WI38 (cell line): ENCODE data around the gene DSCAML1.

Experiments
- H3K4me3 ChIP-seq: 2 replicates; pipeline ENCODE4 v1.5.1; 2011; ENCODE audit warnings: low read depth, mild to moderate bottlenecking, control low read depth, low read length
- CTCF ChIP-seq: IDR thresholded peaks from 2 replicates; pipeline ENCODE4 v1.5.1; 2012; ENCODE audit warnings: low read depth, mild to moderate bottlenecking, control low read depth, low read length

The DSCAML1 gene

GRCh38 chr11:117518455-117518854 lies 278.6 kb downstream of the DSCAML1 start:
- TF ChIP-seq CTCF, result no peak
- H3K4me3 ChIP-seq, result no peak overlapping the region

- no peak for TF ChIP-seq CTCF
These were observed 279.9 kb downstream of the DSCAML1 start for GRCh38 chr11:117517097-117517496.

DNA sequence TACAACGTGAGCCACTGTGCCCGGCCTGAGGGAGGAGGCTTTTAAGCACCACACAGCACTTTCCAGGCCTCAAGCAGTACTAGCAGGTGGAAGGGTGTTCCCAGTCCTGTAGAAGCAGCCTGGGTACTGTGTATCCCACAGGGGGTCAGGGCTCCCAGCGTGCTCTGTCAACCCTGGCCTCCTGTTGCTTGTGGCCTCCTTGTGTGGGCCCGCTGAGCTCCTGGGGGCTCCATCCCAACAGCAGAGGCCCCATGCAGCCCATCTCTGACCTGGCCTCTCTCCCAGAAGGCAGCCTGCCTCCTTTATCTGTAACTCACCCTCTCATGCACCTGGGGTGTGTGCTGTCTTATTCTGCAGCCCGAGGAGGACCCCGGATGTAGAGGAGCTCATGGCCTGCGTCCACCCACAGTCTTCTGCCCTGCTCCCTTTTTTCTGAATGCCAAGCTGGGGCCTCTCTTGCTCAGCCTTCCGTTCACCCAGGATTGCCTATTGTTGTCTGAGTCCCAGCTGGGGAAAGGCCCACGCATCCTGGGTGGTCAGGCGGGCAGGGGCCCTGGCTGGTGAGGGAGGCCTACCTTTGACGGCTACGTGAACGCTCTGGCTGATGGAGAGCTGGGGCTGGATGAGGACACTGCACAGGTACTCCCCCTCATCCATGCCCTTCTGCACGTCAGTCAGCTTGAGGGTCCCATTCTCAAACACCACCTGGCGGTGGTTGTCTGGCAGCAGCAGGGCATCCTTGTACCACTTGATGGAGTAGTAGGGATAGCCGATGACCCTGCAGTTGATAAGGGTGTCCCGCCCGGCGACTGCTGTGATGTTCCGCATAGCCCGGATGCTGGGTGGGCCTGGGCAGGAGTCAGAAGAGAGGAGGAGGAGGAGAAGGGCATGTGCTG lies 280.9 kb downstream of the DSCAML1 start:
- no peak overlapping the region for H3K4me3 ChIP-seq
- no peak for TF ChIP-seq CTCF

More at GRCh38 chr11:117517097-117517496, 279.9 kb downstream of the DSCAML1 start:
- H3K4me3 ChIP-seq, result no peak overlapping the region

DNA sequence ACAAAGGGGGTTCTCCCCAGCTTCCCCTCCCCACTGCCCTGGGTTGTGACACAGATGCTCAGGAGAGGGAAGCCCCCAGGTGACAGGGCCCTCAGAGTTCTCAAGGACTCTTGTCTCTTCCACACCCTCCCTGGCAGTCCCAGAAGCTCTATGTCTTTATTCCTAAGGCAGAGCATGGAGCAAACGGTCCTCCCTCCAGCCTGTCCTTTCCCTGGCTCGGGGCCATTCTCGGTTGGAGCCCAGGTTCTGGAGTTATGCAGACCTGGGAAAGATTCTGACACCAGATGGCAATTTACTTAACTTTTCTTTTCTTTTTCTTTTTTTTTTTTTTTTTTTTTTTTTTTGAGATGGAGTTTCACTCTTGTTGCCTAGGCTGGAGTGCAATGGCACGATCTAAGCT lies 282.8 kb downstream of the DSCAML1 start:
- H3K4me3 ChIP-seq, result no peak overlapping the region
- TF ChIP-seq CTCF, result no peak

DNA sequence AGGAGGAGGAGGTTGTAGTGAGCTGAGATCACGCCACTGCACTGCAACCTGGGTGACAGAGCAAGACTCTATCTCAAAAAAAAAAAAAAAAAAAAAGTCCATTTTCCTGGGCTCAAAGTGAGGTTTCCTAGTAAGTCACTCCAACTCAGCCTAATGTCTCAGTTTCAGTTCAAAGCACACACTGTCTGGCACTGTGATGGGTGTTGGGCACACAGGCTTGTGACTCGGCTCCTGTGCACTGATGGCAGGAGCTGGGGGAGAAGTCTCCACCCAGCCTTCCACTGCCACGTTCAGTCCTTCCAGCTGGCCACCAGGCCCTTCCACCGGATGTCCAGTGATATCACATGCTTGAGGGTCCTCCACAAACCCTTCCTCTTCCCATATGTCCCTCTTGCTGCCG lies 283.4 kb downstream of the DSCAML1 start:
- no peak overlapping the region for H3K4me3 ChIP-seq
- TF ChIP-seq CTCF, result no peak

DNA sequence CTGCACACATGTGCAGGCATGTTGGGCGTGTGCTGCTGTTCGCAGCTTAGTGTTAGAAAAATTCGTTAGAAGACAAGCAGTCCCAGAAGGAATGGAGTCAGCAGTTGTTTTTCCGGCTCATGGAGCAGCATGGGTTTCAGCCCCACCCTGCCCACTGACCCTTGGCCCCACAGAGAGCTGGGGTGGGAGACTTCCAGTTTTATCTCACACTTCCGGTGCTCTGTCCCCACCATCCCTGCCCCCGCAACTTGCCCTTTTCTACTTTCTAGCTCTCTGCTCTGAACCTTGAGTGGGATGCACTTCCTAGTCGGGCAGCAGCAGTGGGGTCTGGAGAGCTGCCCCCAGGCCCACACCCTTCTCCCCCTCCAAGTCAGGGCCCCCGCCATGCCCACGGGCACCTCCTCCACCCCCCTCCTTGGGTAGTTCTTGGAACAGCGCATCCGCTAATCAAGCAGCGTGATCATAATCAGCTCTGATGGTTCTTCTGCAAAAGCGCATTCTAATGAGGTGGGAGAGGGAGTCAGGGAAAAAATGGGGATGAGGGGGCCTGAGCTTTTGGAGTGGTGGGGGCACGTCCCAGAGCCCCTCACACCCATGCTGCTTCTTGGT lies 285.0 kb downstream of the DSCAML1 start:
- no peak for TF ChIP-seq CTCF
- H3K4me3 ChIP-seq, result no peak overlapping the region

DNA sequence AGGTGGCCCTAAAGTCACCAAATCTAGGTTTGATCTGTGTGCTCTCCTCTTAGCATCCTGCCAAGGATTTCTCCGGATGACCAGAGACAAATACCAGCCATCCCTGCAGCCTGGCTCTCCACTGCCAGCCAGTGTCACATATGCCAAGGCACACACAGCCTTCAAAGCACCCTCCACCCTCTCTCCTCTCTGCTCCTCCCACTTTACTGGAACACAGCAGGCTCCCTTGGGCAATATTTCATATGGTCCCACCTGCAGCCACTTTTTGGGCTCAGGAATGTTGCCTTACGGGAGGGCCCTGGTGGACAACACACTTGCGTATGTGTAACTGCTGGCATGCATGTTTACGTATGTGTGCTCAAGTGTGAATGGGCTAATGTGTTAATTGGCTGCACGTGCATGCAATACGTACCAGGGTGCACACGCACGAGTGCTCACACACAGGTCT lies 285.5 kb downstream of the DSCAML1 start:
- no peak overlapping the region for H3K4me3 ChIP-seq

More for the DNA sequence above, 285.5 kb downstream of the DSCAML1 start:
- TF ChIP-seq CTCF, result no peak
